K562 (cell line): Measurements from ENCODE around the gene ESRRG. TPM values are rescaled to one million over a fixed set of nuclear protein-coding genes. Genes with fewer than 3 reads are reported as not detected.

ENCODE experiments used
- ATAC-seq: fragments of 200-7000 bp; cut with Tn5 transposase; 3 replicates; pipeline ENCODE4 v1.9.1; 2020; ENCODE audit warnings: moderate library complexity
- BruUV-seq: library from RNA; stranded (reverse); fragments of 400-500 nt; replicated peaks from 2 replicates; lab custom pipeline; 2021; lab: Mats Ljungman, UMichigan
- CTCF ChIA-PET: fragments of 300-600 bp; formaldehyde crosslinking; extraction: SDS; loops from one replicate; lab custom pipeline; 2021; ENCODE audit warnings: low intra/inter-chr PET ratio; lab: Yijun Ruan, JAX
- POLR2A ChIA-PET: fragments of 300-600, 350-650 bp; sonication (Branson Sonifier 250); formaldehyde crosslinking; extraction: SDS; loops from one replicate; lab custom pipeline; 2021; ENCODE audit warnings: antibody characterized with exemption, inconsistent platforms; lab: Yijun Ruan, JAX
- DNase-seq, 4 experiments: peaks; one replicate each; pipeline versions ENCODE4 v3.0.0 to v3.0.0-alpha.2; 2011 to 2018; ENCODE audit warnings: low spot score in 3 of 4, mixed read lengths in 3 of 4; ENCODE audit errors: extremely low read depth in 1 of 4
- FAIRE-seq: peaks from 2 replicates; lab custom pipeline; 2011; peaks lifted over from hg19 to GRCh38; lab: Jason Lieb, UNC
- H2AFZ ChIP-seq: 2 replicates; pipeline ENCODE4 v1.6.0; 2011; ENCODE audit warnings: low read depth, low read length, control low read depth, inconsistent platforms
- H3K27ac ChIP-seq: fragments of 200-600 bp; 3 replicates; pipeline ENCODE4 v1.8.0; 2011; ENCODE audit warnings: low read depth, mild to moderate bottlenecking, control low read depth, inconsistent platforms, low read length, moderate library complexity, mixed read lengths; ENCODE audit errors: extremely low read depth
- H3K27me3 ChIP-seq, 2 experiments: fragments of 300-600 bp in 1 of 2; 2 replicates in 1 of 2; 3 replicates in 1 of 2; pipeline versions ENCODE4 v1.6.0 to v1.8.0; 2011; ENCODE audit warnings: inconsistent platforms in 2 of 2, low read length in 2 of 2, mild to moderate bottlenecking in 1 of 2, mixed read lengths in 1 of 2, moderate library complexity in 1 of 2; ENCODE audit not compliant: control insufficient read depth in 2 of 2, insufficient read depth in 2 of 2
- H3K36me3 ChIP-seq: fragments of 300-600 bp; 3 replicates; pipeline ENCODE4 v1.8.0; 2011; ENCODE audit warnings: mild to moderate bottlenecking, low read length, inconsistent platforms; ENCODE audit not compliant: control insufficient read depth, insufficient read depth
- H3K4me1 ChIP-seq, 2 experiments: fragments of 200-600 bp in 1 of 2; replicated peaks in 1 of 2; 2 replicates in 1 of 2; 3 replicates in 1 of 2; pipeline versions ENCODE4 v1.5.1 to v1.8.0; 2011; ENCODE audit warnings: inconsistent platforms in 2 of 2, low read length in 2 of 2, mild to moderate bottlenecking in 1 of 2, mixed read lengths in 1 of 2, moderate library complexity in 1 of 2; ENCODE audit not compliant: control insufficient read depth in 2 of 2, insufficient read depth in 2 of 2
- H3K4me2 ChIP-seq: 2 replicates; pipeline ENCODE4 v1.6.1; 2011; ENCODE audit warnings: low read length, control low read depth, inconsistent platforms, mixed read lengths; ENCODE audit not compliant: insufficient read depth
- H3K4me3 ChIP-seq: fragments of 200-600 bp; sonication (generic), shearing (Covaris generic); 2 replicates; pipeline ENCODE4 v1.5.1; 2016; ENCODE audit warnings: control low read depth, inconsistent platforms
- H3K79me2 ChIP-seq: fragments of 200-600 bp; 3 replicates; pipeline ENCODE4 v1.8.0; 2011; ENCODE audit warnings: low read length, inconsistent platforms; ENCODE audit not compliant: control insufficient read depth, insufficient read depth
- H3K9ac ChIP-seq, 2 experiments: 2 replicates each; pipeline versions ENCODE4 v1.6.0 to v1.6.1; 2011; ENCODE audit warnings: low read depth in 2 of 2, low read length in 2 of 2, control low read depth in 1 of 2, inconsistent platforms in 1 of 2, mild to moderate bottlenecking in 1 of 2, mixed read lengths in 1 of 2; ENCODE audit not compliant: insufficient read depth in 1 of 2
- H3K9me1 ChIP-seq: one replicate; pipeline ENCODE4 v1.6.0; 2011; ENCODE audit warnings: inconsistent platforms, mild to moderate bottlenecking, low read length, moderate library complexity; ENCODE audit not compliant: control insufficient read depth, insufficient read depth
- H3K9me3 ChIP-seq: replicated peaks from 2 replicates; pipeline ENCODE4 v1.5.1; 2011; ENCODE audit warnings: low read depth, low read length, inconsistent platforms; ENCODE audit not compliant: control insufficient read depth, insufficient read depth
- H4K20me1 ChIP-seq: replicated peaks from 2 replicates; pipeline ENCODE4 v1.6.1; 2011; ENCODE audit warnings: low read length, inconsistent platforms, mixed read lengths; ENCODE audit not compliant: control insufficient read depth, insufficient read depth
- CHD2 ChIP-seq: IDR thresholded peaks from 2 replicates; pipeline ENCODE4 v1.6.1; 2011; ENCODE audit warnings: low read depth, low read length
- E2F4 ChIP-seq: sonication (generic); formaldehyde crosslinking; IDR thresholded peaks from 2 replicates; pipeline ENCODE4 v1.8.0; 2022; ENCODE audit warnings: mild to moderate bottlenecking, low read depth, missing genetic modification reagents
- GABPA ChIP-seq: fragments of 200-800 bp; sonication (Bioruptor generic); conservative IDR thresholded peaks from 2 replicates; pipeline ENCODE4 v1.6.1; 2016; ENCODE audit warnings: low read depth, missing genetic modification characterization, missing compliant biosample characterization
- HMGXB4 ChIP-seq: sonication (generic); formaldehyde crosslinking; IDR thresholded peaks from 2 replicates; pipeline ENCODE4 v1.8.1; 2023; ENCODE audit warnings: mild to moderate bottlenecking, missing genetic modification reagents
- MTA3 ChIP-seq: fragments of 450-650 bp; formaldehyde crosslinking; IDR thresholded peaks from 2 replicates; pipeline ENCODE4 v1.6.1; 2017; ENCODE audit warnings: mild to moderate bottlenecking, borderline replicate concordance
- PRPF4 ChIP-seq: fragments of 200-400 bp; formaldehyde crosslinking; IDR thresholded peaks from one replicate; pipeline ENCODE4 v1.6.1; 2017; ENCODE audit warnings: low read length, low read depth, mild to moderate bottlenecking; ENCODE audit not compliant: insufficient read depth, poor library complexity, severe bottlenecking
- SAFB2 ChIP-seq: fragments of 200-400 bp; formaldehyde crosslinking; IDR thresholded peaks from 2 replicates; pipeline ENCODE4 v1.6.1; 2018; ENCODE audit warnings: borderline replicate concordance, low read length, low read depth, moderate library complexity; ENCODE audit not compliant: severe bottlenecking
- SOX6 ChIP-seq: fragments of 450-650 bp; IDR thresholded peaks from 2 replicates; pipeline ENCODE4 v1.6.1; 2014; ENCODE audit warnings: mild to moderate bottlenecking
- SUPT5H ChIP-seq: fragments of 450-650 bp; IDR thresholded peaks from 2 replicates; pipeline ENCODE4 v1.6.1; 2016
- ZNF124 ChIP-seq: sonication (generic); formaldehyde crosslinking; IDR thresholded peaks from 2 replicates; pipeline ENCODE4 v1.8.1; 2022; ENCODE audit warnings: missing genetic modification reagents
- ZNF583 ChIP-seq: fragments of 250-450 bp; sonication (Bioruptor Pico); IDR thresholded peaks from 2 replicates; pipeline ENCODE4 v1.4.0; 2020
- WGBS: fragments of 100-300 bp; shearing (Covaris generic); methylation state at CpG from one replicate; pipeline ENCODE4 v1.1.6; 2016; ENCODE audit warnings: low coverage, mixed read lengths; ENCODE audit not compliant: insufficient coverage; ENCODE audit errors: missing lambda C conversion rate; 5-methylcytosine and 5-hydroxymethylcytosine counted together
- in situ Hi-C: fragments of 300-500 bp; cut with MboI; formaldehyde crosslinking; loops from 4 replicates; pipeline ENCODE4 v1.15.0; 2018; ENCODE audit warnings: inconsistent platforms, mixed read lengths
- intact Hi-C: fragments of 100-400 bp; cut with micrococcal nuclease; formaldehyde crosslinking; loops from 2 replicates; pipeline ENCODE4 v1.14.2; 2022
- polyA plus RNA-seq, 8 experiments: library from polyadenylated mRNA; depleted of rRNA in 4 of 8; stranded (reverse) in 5 of 8; unstranded in 3 of 8; fragments of >200 nt; fragmentation: Nextera tagmentation in 2 of 8; fragmentation: Illumina TruSeq in 1 of 8; extraction: Ambion mirVana in 2 of 8; extraction: Trizol in 1 of 8; gene quantifications; 2 replicates each; pipeline versions ENCODE4 v1.2.1 to v1.2.3, GENCODE V29; 2011 to 2014; ENCODE audit warnings: inconsistent platforms in 1 of 8, missing spikeins in 1 of 8
- total RNA-seq, 7 experiments: library from RNA; depleted of rRNA in 6 of 7; stranded (reverse); fragments of >200 nt in 6 of 7; fragmentation: Illumina TruSeq in 2 of 7; extraction: Trizol in 2 of 7; gene quantifications; 2 replicates each; pipeline versions ENCODE4 v1.2.1 to v1.2.3, GENCODE V29; 2011 to 2021; ENCODE audit warnings: low replicate concordance in 1 of 7
- TF ChIP-seq, protein P1 (sequence below): fragments of 250-450 bp; sonication (Bioruptor Pico); IDR thresholded peaks from 2 replicates; pipeline ENCODE4 v1.5.0; 2022; ENCODE audit warnings: mild to moderate bottlenecking
- TF ChIP-seq, protein P2 (sequence below): fragments of 250-450 bp; sonication (Bioruptor Pico); IDR thresholded peaks from 2 replicates; pipeline ENCODE4 v1.8.0; 2021; ENCODE audit warnings: moderate library complexity, mild to moderate bottlenecking, inconsistent platforms

ESRRG gene
- total and polyA plus RNA-seq, 9 of the 15 experiments (the other 6 are each of a cell fraction or from before 2014, with no cell fraction given): not detected

GRCh38 chr1:216521477-216521876 lies 201.8 kb downstream of the ESRRG start:
- ATAC-seq (no peak), FAIRE-seq (no peak), DNase-seq (no peak)
- Histone ChIP-seq H2AFZ (no peak overlapping the region), H3K27ac (no peak overlapping the region), H3K36me3 (no peaks in the 10 kb centered on the region), H3K9ac (no peak overlapping the region), H3K4me1 (no peaks in the 10 kb centered on the region), H3K9me3 (no peaks in the 10 kb centered on the region; the same call in 1 of the 2 replicates), H3K79me2 (no peaks in the 10 kb centered on the region), H3K9me1 (no peaks in the 10 kb centered on the region), H4K20me1 (no peaks in the 10 kb centered on the region), H3K4me3 (no peak overlapping the region), H3K4me2 (no peak overlapping the region), H3K27me3 (no peaks in the 10 kb centered on the region)
- CTCF ChIA-PET: no interaction called here
- POLR2A ChIA-PET: no interaction called here
- TF ChIP-seq PRPF4: no peak
- TF ChIP-seq, protein P1, sequence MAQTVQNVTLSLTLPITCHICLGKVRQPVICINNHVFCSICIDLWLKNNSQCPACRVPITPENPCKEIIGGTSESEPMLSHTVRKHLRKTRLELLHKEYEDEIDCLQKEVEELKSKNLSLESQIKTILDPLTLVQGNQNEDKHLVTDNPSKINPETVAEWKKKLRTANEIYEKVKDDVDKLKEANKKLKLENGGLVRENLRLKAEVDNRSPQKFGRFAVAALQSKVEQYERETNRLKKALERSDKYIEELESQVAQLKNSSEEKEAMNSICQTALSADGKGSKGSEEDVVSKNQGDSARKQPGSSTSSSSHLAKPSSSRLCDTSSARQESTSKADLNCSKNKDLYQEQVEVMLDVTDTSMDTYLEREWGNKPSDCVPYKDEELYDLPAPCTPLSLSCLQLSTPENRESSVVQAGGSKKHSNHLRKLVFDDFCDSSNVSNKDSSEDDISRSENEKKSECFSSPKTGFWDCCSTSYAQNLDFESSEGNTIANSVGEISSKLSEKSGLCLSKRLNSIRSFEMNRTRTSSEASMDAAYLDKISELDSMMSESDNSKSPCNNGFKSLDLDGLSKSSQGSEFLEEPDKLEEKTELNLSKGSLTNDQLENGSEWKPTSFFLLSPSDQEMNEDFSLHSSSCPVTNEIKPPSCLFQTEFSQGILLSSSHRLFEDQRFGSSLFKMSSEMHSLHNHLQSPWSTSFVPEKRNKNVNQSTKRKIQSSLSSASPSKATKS: no peak
- no peak for TF ChIP-seq E2F4 (CRISPR knock-in tag)
- TF ChIP-seq SAFB2: no peak
- no peak for TF ChIP-seq SUPT5H
- no peak for TF ChIP-seq MTA3
- TF ChIP-seq SOX6: no peak
- no peak for TF ChIP-seq HMGXB4 (CRISPR knock-in tag)
- no peak for TF ChIP-seq ZNF124 (CRISPR knock-in tag)
- TF ChIP-seq GABPA (tag): no peak
- TF ChIP-seq, protein P2, sequence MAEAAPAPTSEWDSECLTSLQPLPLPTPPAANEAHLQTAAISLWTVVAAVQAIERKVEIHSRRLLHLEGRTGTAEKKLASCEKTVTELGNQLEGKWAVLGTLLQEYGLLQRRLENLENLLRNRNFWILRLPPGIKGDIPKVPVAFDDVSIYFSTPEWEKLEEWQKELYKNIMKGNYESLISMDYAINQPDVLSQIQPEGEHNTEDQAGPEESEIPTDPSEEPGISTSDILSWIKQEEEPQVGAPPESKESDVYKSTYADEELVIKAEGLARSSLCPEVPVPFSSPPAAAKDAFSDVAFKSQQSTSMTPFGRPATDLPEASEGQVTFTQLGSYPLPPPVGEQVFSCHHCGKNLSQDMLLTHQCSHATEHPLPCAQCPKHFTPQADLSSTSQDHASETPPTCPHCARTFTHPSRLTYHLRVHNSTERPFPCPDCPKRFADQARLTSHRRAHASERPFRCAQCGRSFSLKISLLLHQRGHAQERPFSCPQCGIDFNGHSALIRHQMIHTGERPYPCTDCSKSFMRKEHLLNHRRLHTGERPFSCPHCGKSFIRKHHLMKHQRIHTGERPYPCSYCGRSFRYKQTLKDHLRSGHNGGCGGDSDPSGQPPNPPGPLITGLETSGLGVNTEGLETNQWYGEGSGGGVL (CRISPR knock-in tag): no peak
- no peak for TF ChIP-seq ZNF583 (CRISPR knock-in tag)
- no peak for TF ChIP-seq CHD2
- in situ Hi-C loops: no loop called here
- intact Hi-C loops: no loop called here
- BruUV-seq: no TSS peak
- under 1% methylated on average over 8 of the region's 8 CpGs for WGBS
